HepG2 (cell line): Measurements from ENCODE around the gene RABGGTA. TPM values are rescaled to one million over a fixed set of nuclear protein-coding genes. Genes with fewer than 3 reads are reported as not detected.

Source experiments
- GLI4 ChIP-seq: sonication (generic); formaldehyde crosslinking; IDR thresholded peaks from 2 replicates; pipeline ENCODE4 v1.5.1; 2020; ENCODE audit warnings: missing genetic modification reagents, mild to moderate bottlenecking, moderate library complexity, borderline replicate concordance
- HMGA1 ChIP-seq: sonication (generic); formaldehyde crosslinking; conservative IDR thresholded peaks from 2 replicates; pipeline ENCODE4 v1.4.0; 2020; ENCODE audit warnings: missing genetic modification reagents
- SRSF1 ChIP-seq: fragments of 200-400 bp; formaldehyde crosslinking; optimal IDR thresholded peaks from 2 replicates; pipeline ENCODE3; 2017; ENCODE audit warnings: mild to moderate bottlenecking, low read depth, low read length, moderate library complexity
- YY1 ChIP-seq: IDR thresholded peaks from 2 replicates; pipeline ENCODE4 v1.6.1; 2011; ENCODE audit warnings: low read length, low read depth, moderate library complexity, mild to moderate bottlenecking; ENCODE audit not compliant: insufficient read depth, insufficient replicate concordance
- ZBTB21 ChIP-seq: sonication (generic); formaldehyde crosslinking; IDR thresholded peaks from 2 replicates; pipeline ENCODE4 v1.4.0; 2020; ENCODE audit warnings: missing genetic modification reagents
- ZNF431 ChIP-seq: sonication (generic); formaldehyde crosslinking; IDR thresholded peaks from 2 replicates; pipeline ENCODE4 v1.9.0; 2022; ENCODE audit warnings: missing genetic modification reagents, low read depth, mild to moderate bottlenecking, borderline replicate concordance
- polyA plus RNA-seq, 8 experiments: library from polyadenylated mRNA; depleted of rRNA in 3 of 8; stranded (reverse) in 7 of 8; unstranded in 1 of 8; fragments of >200 nt; fragmentation: Illumina TruSeq in 4 of 8; extraction: Trizol in 4 of 8; gene quantifications; 2 replicates each; pipeline versions ENCODE4 v1.2.1 to v1.2.3, GENCODE V29; 2011 to 2016; ENCODE audit warnings: low read depth in 4 of 8, missing spikeins in 1 of 8, mixed read lengths in 1 of 8; ENCODE audit not compliant: insufficient read depth in 1 of 8
- total RNA-seq, 5 experiments: library from RNA; depleted of rRNA; stranded (reverse); fragments of >200 nt; fragmentation: Illumina TruSeq; extraction: Trizol; gene quantifications; 2 replicates each; pipeline ENCODE4 v1.2.3, GENCODE V29; 2016; ENCODE audit warnings: low read depth in 1 of 5
- TF ChIP-seq, protein P1 (sequence below): IDR thresholded peaks from 2 replicates; pipeline ENCODE4 v1.4.0; 2020; ENCODE audit warnings: mild to moderate bottlenecking, missing genetic modification reagents
- TF ChIP-seq, protein P2 (sequence below): sonication (generic); formaldehyde crosslinking; IDR thresholded peaks from 2 replicates; pipeline ENCODE4 v1.8.1; 2023; ENCODE audit warnings: missing genetic modification reagents, mild to moderate bottlenecking, borderline replicate concordance
- TF ChIP-seq, protein P3 (sequence below): sonication (generic); formaldehyde crosslinking; IDR thresholded peaks from 2 replicates; pipeline ENCODE4 v1.5.0; 2020; ENCODE audit warnings: missing genetic modification reagents, mild to moderate bottlenecking, borderline replicate concordance
- TF ChIP-seq, protein P4 (sequence below): sonication (generic); formaldehyde crosslinking; IDR thresholded peaks from 2 replicates; pipeline ENCODE4 v1.8.0; 2022; ENCODE audit warnings: mild to moderate bottlenecking, missing genetic modification reagents; ENCODE audit not compliant: insufficient replicate concordance
- TF ChIP-seq, protein P5 (sequence below): IDR thresholded peaks from 2 replicates; pipeline ENCODE4 v1.6.1; 2016
- TF ChIP-seq, protein P6 (sequence below): sonication (generic); formaldehyde crosslinking; IDR thresholded peaks from 2 replicates; pipeline ENCODE4 v1.9.0; 2021; ENCODE audit warnings: missing genetic modification reagents, borderline replicate concordance
- TF ChIP-seq, protein P7 (sequence below): sonication (generic); formaldehyde crosslinking; conservative IDR thresholded peaks from 2 replicates; pipeline ENCODE4 v1.4.0; 2020; ENCODE audit warnings: mild to moderate bottlenecking, missing genetic modification reagents, moderate library complexity

RABGGTA gene
- total and polyA plus RNA-seq, 2 of the 13 experiments (the other 11 are each of a cell fraction or from before 2014, with no cell fraction given) = 57.9 to 90.8 TPM

DNA sequence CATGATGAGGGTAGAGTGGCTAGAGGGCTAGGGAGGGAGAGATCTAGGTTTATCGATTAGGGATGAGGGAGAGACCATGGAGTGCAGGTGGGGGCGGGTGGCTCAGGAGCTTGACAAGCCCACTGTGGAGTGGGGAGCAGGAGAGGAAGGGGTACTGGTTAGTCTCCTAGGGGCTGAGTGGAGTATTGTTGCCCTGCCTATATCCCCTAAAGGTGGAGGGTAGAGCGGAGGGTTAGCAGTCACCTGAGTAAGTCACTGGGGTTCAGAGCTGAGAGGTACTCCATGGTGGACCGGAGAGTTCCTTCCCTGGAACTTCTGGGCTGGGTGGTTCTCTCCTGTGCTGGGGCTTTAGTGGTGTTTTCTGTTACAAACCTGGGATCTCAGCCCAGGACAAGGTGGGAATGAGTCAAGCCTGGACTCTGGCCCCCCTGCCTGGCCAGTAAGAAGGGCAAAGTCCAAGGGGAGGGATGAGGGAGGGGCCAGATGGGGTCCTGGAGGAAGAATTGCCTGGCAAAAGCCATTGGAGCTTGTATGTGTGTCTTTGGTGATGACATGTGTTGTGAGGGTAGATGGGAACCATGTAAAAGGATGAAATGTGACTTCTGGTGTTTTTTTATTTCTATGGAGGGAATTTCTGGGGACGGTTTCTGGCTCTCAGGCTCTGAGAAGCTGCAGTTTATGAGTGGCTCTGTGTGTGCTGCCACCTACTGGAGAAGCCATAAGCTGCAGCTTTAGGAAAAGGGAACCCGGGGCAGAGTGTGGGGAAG is 36.4 kb upstream of the RABGGTA start, which contains the start of gene CIDEB (continued):
- TF ChIP-seq, protein P1, sequence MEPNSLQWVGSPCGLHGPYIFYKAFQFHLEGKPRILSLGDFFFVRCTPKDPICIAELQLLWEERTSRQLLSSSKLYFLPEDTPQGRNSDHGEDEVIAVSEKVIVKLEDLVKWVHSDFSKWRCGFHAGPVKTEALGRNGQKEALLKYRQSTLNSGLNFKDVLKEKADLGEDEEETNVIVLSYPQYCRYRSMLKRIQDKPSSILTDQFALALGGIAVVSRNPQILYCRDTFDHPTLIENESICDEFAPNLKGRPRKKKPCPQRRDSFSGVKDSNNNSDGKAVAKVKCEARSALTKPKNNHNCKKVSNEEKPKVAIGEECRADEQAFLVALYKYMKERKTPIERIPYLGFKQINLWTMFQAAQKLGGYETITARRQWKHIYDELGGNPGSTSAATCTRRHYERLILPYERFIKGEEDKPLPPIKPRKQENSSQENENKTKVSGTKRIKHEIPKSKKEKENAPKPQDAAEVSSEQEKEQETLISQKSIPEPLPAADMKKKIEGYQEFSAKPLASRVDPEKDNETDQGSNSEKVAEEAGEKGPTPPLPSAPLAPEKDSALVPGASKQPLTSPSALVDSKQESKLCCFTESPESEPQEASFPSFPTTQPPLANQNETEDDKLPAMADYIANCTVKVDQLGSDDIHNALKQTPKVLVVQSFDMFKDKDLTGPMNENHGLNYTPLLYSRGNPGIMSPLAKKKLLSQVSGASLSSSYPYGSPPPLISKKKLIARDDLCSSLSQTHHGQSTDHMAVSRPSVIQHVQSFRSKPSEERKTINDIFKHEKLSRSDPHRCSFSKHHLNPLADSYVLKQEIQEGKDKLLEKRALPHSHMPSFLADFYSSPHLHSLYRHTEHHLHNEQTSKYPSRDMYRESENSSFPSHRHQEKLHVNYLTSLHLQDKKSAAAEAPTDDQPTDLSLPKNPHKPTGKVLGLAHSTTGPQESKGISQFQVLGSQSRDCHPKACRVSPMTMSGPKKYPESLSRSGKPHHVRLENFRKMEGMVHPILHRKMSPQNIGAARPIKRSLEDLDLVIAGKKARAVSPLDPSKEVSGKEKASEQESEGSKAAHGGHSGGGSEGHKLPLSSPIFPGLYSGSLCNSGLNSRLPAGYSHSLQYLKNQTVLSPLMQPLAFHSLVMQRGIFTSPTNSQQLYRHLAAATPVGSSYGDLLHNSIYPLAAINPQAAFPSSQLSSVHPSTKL (CRISPR knock-in tag) = peak; percentile 93
- TF ChIP-seq ZBTB21 (CRISPR knock-in tag) (peak; percentile 47), GLI4 (CRISPR knock-in tag) (no peak; the same call in 1 of the 2 replicates), HMGA1 (no peak), SRSF1 (no peak), ZNF431 (no peak), YY1 (peak; percentile 14)
- TF ChIP-seq, protein P2, sequence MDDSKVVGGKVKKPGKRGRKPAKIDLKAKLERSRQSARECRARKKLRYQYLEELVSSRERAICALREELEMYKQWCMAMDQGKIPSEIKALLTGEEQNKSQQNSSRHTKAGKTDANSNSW (CRISPR knock-in tag) = no peak
- TF ChIP-seq, protein P3, sequence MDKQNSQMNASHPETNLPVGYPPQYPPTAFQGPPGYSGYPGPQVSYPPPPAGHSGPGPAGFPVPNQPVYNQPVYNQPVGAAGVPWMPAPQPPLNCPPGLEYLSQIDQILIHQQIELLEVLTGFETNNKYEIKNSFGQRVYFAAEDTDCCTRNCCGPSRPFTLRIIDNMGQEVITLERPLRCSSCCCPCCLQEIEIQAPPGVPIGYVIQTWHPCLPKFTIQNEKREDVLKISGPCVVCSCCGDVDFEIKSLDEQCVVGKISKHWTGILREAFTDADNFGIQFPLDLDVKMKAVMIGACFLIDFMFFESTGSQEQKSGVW (CRISPR knock-in tag) = no peak
- TF ChIP-seq, protein P4, sequence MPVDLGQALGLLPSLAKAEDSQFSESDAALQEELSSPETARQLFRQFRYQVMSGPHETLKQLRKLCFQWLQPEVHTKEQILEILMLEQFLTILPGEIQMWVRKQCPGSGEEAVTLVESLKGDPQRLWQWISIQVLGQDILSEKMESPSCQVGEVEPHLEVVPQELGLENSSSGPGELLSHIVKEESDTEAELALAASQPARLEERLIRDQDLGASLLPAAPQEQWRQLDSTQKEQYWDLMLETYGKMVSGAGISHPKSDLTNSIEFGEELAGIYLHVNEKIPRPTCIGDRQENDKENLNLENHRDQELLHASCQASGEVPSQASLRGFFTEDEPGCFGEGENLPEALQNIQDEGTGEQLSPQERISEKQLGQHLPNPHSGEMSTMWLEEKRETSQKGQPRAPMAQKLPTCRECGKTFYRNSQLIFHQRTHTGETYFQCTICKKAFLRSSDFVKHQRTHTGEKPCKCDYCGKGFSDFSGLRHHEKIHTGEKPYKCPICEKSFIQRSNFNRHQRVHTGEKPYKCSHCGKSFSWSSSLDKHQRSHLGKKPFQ (CRISPR knock-in tag) = no peak
- TF ChIP-seq, protein P5, sequence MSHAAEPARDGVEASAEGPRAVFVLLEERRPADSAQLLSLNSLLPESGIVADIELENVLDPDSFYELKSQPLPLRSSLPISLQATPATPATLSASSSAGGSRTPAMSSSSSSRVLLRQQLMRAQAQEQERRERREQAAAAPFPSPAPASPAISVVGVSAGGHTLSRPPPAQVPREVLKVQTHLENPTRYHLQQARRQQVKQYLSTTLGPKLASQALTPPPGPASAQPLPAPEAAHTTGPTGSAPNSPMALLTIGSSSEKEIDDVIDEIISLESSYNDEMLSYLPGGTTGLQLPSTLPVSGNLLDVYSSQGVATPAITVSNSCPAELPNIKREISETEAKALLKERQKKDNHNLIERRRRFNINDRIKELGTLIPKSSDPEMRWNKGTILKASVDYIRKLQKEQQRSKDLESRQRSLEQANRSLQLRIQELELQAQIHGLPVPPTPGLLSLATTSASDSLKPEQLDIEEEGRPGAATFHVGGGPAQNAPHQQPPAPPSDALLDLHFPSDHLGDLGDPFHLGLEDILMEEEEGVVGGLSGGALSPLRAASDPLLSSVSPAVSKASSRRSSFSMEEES = peak; percentile 82
- TF ChIP-seq, protein P6, sequence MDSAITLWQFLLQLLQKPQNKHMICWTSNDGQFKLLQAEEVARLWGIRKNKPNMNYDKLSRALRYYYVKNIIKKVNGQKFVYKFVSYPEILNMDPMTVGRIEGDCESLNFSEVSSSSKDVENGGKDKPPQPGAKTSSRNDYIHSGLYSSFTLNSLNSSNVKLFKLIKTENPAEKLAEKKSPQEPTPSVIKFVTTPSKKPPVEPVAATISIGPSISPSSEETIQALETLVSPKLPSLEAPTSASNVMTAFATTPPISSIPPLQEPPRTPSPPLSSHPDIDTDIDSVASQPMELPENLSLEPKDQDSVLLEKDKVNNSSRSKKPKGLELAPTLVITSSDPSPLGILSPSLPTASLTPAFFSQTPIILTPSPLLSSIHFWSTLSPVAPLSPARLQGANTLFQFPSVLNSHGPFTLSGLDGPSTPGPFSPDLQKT (CRISPR knock-in tag) = no peak
- TF ChIP-seq, protein P7, sequence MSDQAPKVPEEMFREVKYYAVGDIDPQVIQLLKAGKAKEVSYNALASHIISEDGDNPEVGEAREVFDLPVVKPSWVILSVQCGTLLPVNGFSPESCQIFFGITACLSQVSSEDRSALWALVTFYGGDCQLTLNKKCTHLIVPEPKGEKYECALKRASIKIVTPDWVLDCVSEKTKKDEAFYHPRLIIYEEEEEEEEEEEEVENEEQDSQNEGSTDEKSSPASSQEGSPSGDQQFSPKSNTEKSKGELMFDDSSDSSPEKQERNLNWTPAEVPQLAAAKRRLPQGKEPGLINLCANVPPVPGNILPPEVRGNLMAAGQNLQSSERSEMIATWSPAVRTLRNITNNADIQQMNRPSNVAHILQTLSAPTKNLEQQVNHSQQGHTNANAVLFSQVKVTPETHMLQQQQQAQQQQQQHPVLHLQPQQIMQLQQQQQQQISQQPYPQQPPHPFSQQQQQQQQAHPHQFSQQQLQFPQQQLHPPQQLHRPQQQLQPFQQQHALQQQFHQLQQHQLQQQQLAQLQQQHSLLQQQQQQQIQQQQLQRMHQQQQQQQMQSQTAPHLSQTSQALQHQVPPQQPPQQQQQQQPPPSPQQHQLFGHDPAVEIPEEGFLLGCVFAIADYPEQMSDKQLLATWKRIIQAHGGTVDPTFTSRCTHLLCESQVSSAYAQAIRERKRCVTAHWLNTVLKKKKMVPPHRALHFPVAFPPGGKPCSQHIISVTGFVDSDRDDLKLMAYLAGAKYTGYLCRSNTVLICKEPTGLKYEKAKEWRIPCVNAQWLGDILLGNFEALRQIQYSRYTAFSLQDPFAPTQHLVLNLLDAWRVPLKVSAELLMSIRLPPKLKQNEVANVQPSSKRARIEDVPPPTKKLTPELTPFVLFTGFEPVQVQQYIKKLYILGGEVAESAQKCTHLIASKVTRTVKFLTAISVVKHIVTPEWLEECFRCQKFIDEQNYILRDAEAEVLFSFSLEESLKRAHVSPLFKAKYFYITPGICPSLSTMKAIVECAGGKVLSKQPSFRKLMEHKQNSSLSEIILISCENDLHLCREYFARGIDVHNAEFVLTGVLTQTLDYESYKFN (CRISPR knock-in tag) = peak; percentile 100
